SK-N-SH (cell line): ENCODE results near the gene DDA1. TPM values are rescaled to one million over a fixed set of nuclear protein-coding genes. Genes with fewer than 3 reads are reported as not detected.

Experiments used
- CTCF ChIA-PET: fragments of 300-600, 350-600 bp; formaldehyde crosslinking; extraction: SDS; loops from one replicate; lab custom pipeline; 2021; lab: Yijun Ruan, JAX
- POLR2A ChIA-PET: fragments of 350-600 bp; sonication (Branson Sonifier 250); formaldehyde crosslinking; extraction: SDS; loops from one replicate; lab custom pipeline; 2020; ENCODE audit warnings: antibody characterized with exemption, inconsistent platforms; lab: Yijun Ruan, JAX
- DNase-seq: peaks from one replicate; pipeline ENCODE4 v3.0.0; 2012
- H2AFZ ChIP-seq: fragments of 200-600 bp; sonication (generic); 2 replicates; pipeline ENCODE4 v1.8.1; 2016; ENCODE audit warnings: antibody characterized with exemption, mild to moderate bottlenecking, low read depth
- H3F3A ChIP-seq: fragments of 200-600 bp; sonication (generic); replicated peaks from 2 replicates; pipeline ENCODE3; 2016; ENCODE audit warnings: antibody characterized with exemption, mild to moderate bottlenecking; ENCODE audit not compliant: insufficient read depth
- H3K27ac ChIP-seq, 2 experiments: fragments of 200-500 bp in 1 of 2; fragments of 200-600 bp in 1 of 2; sonication (Bioruptor generic) in 1 of 2; sonication (generic), shearing (Covaris generic) in 1 of 2; 2 replicates each; pipeline versions ENCODE4 v1.5.1 to v1.6.1; 2014 to 2016; ENCODE audit warnings: low read depth in 2 of 2, inconsistent platforms in 1 of 2, low read length in 1 of 2, mild to moderate bottlenecking in 1 of 2, mixed read lengths in 1 of 2
- H3K27me3 ChIP-seq: fragments of 200-600 bp; sonication (generic), shearing (Covaris generic); 2 replicates; pipeline ENCODE4 v1.6.1; 2016; ENCODE audit warnings: mixed run types; ENCODE audit not compliant: insufficient read depth
- H3K36me3 ChIP-seq, 2 experiments: fragments of 200-500 bp in 1 of 2; fragments of 200-600 bp in 1 of 2; sonication (Bioruptor generic) in 1 of 2; sonication (generic) in 1 of 2; replicated peaks in 1 of 2; 2 replicates each; pipeline versions ENCODE3 to v1.5.1; 2014 to 2016; ENCODE audit warnings: low read length in 1 of 2, mild to moderate bottlenecking in 1 of 2; ENCODE audit not compliant: insufficient read depth in 2 of 2, control insufficient read depth in 1 of 2
- H3K4me1 ChIP-seq, 2 experiments: fragments of 200-500 bp in 1 of 2; fragments of 200-600 bp in 1 of 2; sonication (Bioruptor generic) in 1 of 2; sonication (generic), shearing (Covaris generic) in 1 of 2; 2 replicates each; pipeline versions ENCODE4 v1.5.1 to v1.6.1; 2014 to 2016; ENCODE audit warnings: low read depth in 1 of 2, low read length in 1 of 2, mixed run types in 1 of 2; ENCODE audit not compliant: insufficient read depth in 2 of 2, control insufficient read depth in 1 of 2
- H3K4me2 ChIP-seq: fragments of 200-600 bp; sonication (generic), shearing (Covaris generic); 2 replicates; pipeline ENCODE4 v1.6.1; 2017; ENCODE audit warnings: mixed run types
- H3K4me3 ChIP-seq, 2 experiments: fragments of 200-500 bp in 1 of 2; fragments of 200-600 bp in 1 of 2; sonication (Bioruptor generic) in 1 of 2; sonication (generic), shearing (Covaris generic) in 1 of 2; 2 replicates each; pipeline versions ENCODE4 v1.5.1 to v1.8.1; 2014 to 2016; ENCODE audit warnings: low read depth in 2 of 2, inconsistent platforms in 1 of 2, low read length in 1 of 2, mild to moderate bottlenecking in 1 of 2, mixed read lengths in 1 of 2, moderate library complexity in 1 of 2
- H3K79me2 ChIP-seq: fragments of 200-600 bp; sonication (generic); 2 replicates; pipeline ENCODE4 v1.8.1; 2017; ENCODE audit warnings: mild to moderate bottlenecking; ENCODE audit not compliant: insufficient read depth
- H3K9ac ChIP-seq: fragments of 200-600 bp; sonication (generic); 2 replicates; pipeline ENCODE4 v1.6.1; 2017; ENCODE audit warnings: mixed run types
- H3K9me2 ChIP-seq: fragments of 200-600 bp; sonication (generic); 2 replicates; pipeline ENCODE4 v1.6.1; 2017; ENCODE audit warnings: mixed run types
- H3K9me3 ChIP-seq: fragments of 200-600 bp; sonication (generic); 2 replicates; pipeline ENCODE4 v1.6.1; 2017; ENCODE audit warnings: mixed run types, mild to moderate bottlenecking, moderate library complexity
- H4K20me1 ChIP-seq: fragments of 200-600 bp; sonication (generic); 2 replicates; pipeline ENCODE4 v1.6.1; 2017; ENCODE audit warnings: mild to moderate bottlenecking, mixed run types; ENCODE audit not compliant: insufficient read depth
- ELF1 ChIP-seq: IDR thresholded peaks from 2 replicates; pipeline ENCODE4 v1.4.0; 2012
- FOSL2 ChIP-seq: IDR thresholded peaks from 2 replicates; pipeline ENCODE4 v1.4.0; 2012; ENCODE audit warnings: low read depth, mild to moderate bottlenecking, moderate library complexity, borderline replicate concordance
- FOXJ3 ChIP-seq: sonication (generic); formaldehyde crosslinking; IDR thresholded peaks from 2 replicates; pipeline ENCODE4 v1.5.1; 2020; ENCODE audit warnings: mild to moderate bottlenecking, missing genetic modification reagents
- GABPA ChIP-seq: IDR thresholded peaks from 2 replicates; pipeline ENCODE4 v1.4.0; 2012; ENCODE audit warnings: low read depth, mild to moderate bottlenecking
- NFIC ChIP-seq: IDR thresholded peaks from 2 replicates; pipeline ENCODE4 v1.4.0; 2012; ENCODE audit warnings: borderline replicate concordance
- POLR2AphosphoS5 ChIP-seq: IDR thresholded peaks from 2 replicates; pipeline ENCODE4 v1.6.1; 2012; ENCODE audit warnings: low read depth, low read length
- RCOR1 ChIP-seq: fragments of 150-350 bp; IDR thresholded peaks from 2 replicates; pipeline ENCODE4 v1.6.1; 2017; ENCODE audit warnings: antibody characterized with exemption, low read length
- RFX5 ChIP-seq: IDR thresholded peaks from 2 replicates; pipeline ENCODE4 v1.6.1; 2012; ENCODE audit warnings: mild to moderate bottlenecking, improper control_type of control experiment, low read length
- SIN3A ChIP-seq: IDR thresholded peaks from 2 replicates; pipeline ENCODE4 v1.6.1; 2012; ENCODE audit warnings: low read depth, mild to moderate bottlenecking, low read length, moderate library complexity, borderline replicate concordance
- TAF1 ChIP-seq: IDR thresholded peaks from 2 replicates; pipeline ENCODE4 v1.6.1; 2012; ENCODE audit warnings: low read depth, mild to moderate bottlenecking, low read length, moderate library complexity, borderline replicate concordance
- YY1 ChIP-seq: IDR thresholded peaks from 2 replicates; pipeline ENCODE4 v1.4.0; 2012; ENCODE audit warnings: low read depth, mild to moderate bottlenecking
- WGBS: methylation state at CpG from one replicate; pipeline ENCODE4 v1.1.6; 2017; ENCODE audit warnings: low lambda C conversion rate; 5-methylcytosine and 5-hydroxymethylcytosine counted together
- polyA plus RNA-seq, 3 experiments: library from polyadenylated mRNA; depleted of rRNA; stranded (reverse); fragments of >200 nt; gene quantifications; 2 replicates each; pipeline ENCODE4 v1.2.3, GENCODE V29; 2012
- TF ChIP-seq, protein P1 (sequence below): IDR thresholded peaks from 2 replicates; pipeline ENCODE4 v1.4.0; 2012; ENCODE audit warnings: low read depth, borderline replicate concordance
- TF ChIP-seq, protein P2 (sequence below): IDR thresholded peaks from 2 replicates; pipeline ENCODE4 v1.4.0; 2012; ENCODE audit warnings: low read depth
- TF ChIP-seq, protein P3 (sequence below): IDR thresholded peaks from 2 replicates; pipeline ENCODE4; 2012
- TF ChIP-seq, protein P4 (sequence below): IDR thresholded peaks from 2 replicates; pipeline ENCODE4 v1.4.0; 2012; ENCODE audit warnings: low read depth, borderline replicate concordance

DDA1 gene
- polyA plus RNA-seq, 1 of the 3 experiments (the other 2 are of a cell fraction) = 135 TPM

DNA sequence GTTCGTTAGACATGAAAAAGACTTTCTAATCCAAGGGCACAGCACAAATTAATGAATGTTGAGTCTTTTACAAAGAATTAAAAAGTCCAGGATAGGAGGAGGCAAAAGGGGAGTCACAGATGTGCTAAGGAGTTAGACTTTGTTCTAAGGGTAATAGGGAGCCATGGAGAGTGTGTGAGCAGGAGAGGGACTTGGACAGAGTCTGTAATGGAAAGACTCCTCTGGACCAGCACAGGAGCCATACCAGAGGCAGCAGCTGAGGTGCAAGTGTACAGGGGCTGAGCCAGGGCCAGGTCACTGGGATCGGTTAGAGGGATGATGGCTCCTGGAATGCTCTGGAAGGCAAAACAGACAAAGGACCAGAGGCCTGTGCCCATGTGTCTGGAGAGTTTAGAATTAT, 38.5 kb downstream of the DDA1 start (continued):
- TF ChIP-seq, protein P1, sequence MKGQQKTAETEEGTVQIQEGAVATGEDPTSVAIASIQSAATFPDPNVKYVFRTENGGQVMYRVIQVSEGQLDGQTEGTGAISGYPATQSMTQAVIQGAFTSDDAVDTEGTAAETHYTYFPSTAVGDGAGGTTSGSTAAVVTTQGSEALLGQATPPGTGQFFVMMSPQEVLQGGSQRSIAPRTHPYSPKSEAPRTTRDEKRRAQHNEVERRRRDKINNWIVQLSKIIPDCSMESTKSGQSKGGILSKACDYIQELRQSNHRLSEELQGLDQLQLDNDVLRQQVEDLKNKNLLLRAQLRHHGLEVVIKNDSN = no peak

DNA sequence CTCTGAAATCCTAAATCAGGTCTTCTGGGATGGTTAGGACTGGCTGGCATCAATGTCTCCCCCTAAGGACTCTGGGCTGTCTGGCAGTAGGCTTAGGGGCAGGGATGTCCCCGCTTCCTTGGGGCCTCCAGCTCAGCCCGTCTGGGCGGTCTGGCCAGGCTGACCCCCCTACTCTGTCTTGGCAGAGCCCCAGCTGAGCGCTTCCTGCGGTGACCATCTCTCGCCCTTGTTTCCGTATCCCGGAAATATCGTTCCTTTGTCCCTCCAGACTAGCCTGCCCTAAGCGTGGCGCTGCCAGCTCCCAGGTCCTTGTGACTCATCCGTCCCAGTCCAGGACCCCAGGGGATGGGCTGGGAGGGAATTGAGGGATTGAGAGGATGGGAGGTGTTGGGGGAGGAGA, 39.3 kb downstream of the DDA1 start:
- Histone ChIP-seq H3K9me2 (no peaks in the 10 kb centered on the region), H3K9me3 (no peaks in the 10 kb centered on the region), H4K20me1 (no peaks in the 10 kb centered on the region), H2AFZ (peak overlapping the region; percentile 92; the same call in 1 of the 2 replicates), H3K79me2 (no peaks in the 10 kb centered on the region), H3F3A (no peaks in the 10 kb centered on the region), H3K9ac (peak overlapping the region; percentile 25; the same call in 1 of the 2 replicates), H3K4me1 (peaks cover 5 to 6% of the 10 kb centered on the region in 2 experiments; a peak in 1 of 4 replicates), H3K27me3 (no peaks in the 10 kb centered on the region), H3K4me3 (no peak overlapping the region), H3K36me3 (no peaks in the 10 kb centered on the region), H3K27ac (peak overlapping the region; percentile 12 to 45; a peak in 3 of 4 replicates)
- CTCF ChIA-PET = interaction anchor here (0.7 to 8.9 kb wide), 6 partner anchors 15 to 117 kb away, joined by 3 to 80 read pairs (median 4); no protein-coding TSS in a partner anchor
- 7% methylated on average over 11 of the region's 12 CpGs for WGBS
- TF ChIP-seq ELF1 = peak; percentile 28; the same call in 1 of the 2 replicates
- TF ChIP-seq NFIC = peak; percentile 73
- TF ChIP-seq, protein P2, sequence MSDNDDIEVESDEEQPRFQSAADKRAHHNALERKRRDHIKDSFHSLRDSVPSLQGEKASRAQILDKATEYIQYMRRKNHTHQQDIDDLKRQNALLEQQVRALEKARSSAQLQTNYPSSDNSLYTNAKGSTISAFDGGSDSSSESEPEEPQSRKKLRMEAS = peak; percentile 54; the same call in 1 of the 2 replicates
- TF ChIP-seq, protein P3, sequence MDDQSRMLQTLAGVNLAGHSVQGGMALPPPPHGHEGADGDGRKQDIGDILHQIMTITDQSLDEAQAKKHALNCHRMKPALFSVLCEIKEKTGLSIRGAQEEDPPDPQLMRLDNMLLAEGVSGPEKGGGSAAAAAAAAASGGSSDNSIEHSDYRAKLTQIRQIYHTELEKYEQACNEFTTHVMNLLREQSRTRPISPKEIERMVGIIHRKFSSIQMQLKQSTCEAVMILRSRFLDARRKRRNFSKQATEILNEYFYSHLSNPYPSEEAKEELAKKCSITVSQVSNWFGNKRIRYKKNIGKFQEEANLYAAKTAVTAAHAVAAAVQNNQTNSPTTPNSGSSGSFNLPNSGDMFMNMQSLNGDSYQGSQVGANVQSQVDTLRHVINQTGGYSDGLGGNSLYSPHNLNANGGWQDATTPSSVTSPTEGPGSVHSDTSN = no peak
- TF ChIP-seq YY1 = no peak
- no peak for TF ChIP-seq RFX5
- peak; percentile 69 for TF ChIP-seq FOSL2
- TF ChIP-seq GABPA = peak; percentile 72
- TF ChIP-seq, all 33 proteins: peak for 5
- DNase-seq = peak; percentile 86
- peak overlapping the region; percentile 52; the same call in 1 of the 2 replicates for H3K4me2 ChIP-seq
- POLR2A ChIA-PET = no interaction called here

DNA sequence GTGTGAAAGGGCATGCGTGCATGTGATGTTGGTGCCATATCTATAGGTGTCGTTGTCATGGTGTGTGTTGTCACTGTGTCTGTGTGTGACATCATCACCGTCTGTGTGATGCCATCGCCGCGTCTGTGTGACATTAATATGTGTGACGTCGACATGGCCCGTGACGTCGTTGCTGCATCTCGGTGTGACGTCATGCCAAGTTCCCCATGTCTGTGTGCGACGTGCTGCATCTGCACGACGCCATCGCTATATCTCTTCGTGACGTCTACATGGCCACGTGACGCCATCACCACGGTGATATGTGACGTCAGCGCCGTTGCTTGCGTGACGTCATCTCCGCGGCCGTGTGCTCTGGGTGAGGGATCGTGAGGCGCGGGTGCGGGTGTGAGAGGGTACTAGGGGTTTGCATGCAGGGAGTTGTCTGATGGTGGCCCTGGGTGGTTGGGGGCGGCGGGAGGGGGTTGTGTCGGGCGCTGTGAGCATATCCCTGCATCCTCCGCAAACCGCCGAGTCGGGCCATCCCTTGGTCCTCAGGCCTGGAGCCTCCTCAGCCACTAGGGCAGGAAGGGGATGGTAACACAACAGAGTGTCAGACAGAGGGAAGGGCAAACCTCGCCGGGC, 42.6 kb downstream of the DDA1 start:
- Histone ChIP-seq H3F3A (no peaks in the 10 kb centered on the region), H4K20me1 (no peaks in the 10 kb centered on the region), H3K4me2 (no peak overlapping the region), H3K9me2 (no peaks in the 10 kb centered on the region), H3K27ac (no peak overlapping the region), H3K9me3 (no peaks in the 10 kb centered on the region), H3K27me3 (no peaks in the 10 kb centered on the region), H3K9ac (no peak overlapping the region), H3K4me1 (peaks cover 5 to 6% of the 10 kb centered on the region in 2 experiments; a peak in 1 of 4 replicates), H3K36me3 (no peaks in the 10 kb centered on the region), H3K4me3 (no peak overlapping the region), H2AFZ (no peak overlapping the region), H3K79me2 (no peaks in the 10 kb centered on the region)
- ChIA-PET POLR2A (no interaction called here), CTCF (no interaction called here)
- no peak for DNase-seq
- TF ChIP-seq TAF1 (no peak), RCOR1 (no peak), RFX5 (no peak), SIN3A (no peak), POLR2AphosphoS5 (no peak), FOXJ3 (no peak), NFIC (no peak), GABPA (no peak), YY1 (no peak), ELF1 (no peak)
- TF ChIP-seq, protein P2 = no peak
- TF ChIP-seq, protein P1 = no peak
- TF ChIP-seq, protein P4, sequence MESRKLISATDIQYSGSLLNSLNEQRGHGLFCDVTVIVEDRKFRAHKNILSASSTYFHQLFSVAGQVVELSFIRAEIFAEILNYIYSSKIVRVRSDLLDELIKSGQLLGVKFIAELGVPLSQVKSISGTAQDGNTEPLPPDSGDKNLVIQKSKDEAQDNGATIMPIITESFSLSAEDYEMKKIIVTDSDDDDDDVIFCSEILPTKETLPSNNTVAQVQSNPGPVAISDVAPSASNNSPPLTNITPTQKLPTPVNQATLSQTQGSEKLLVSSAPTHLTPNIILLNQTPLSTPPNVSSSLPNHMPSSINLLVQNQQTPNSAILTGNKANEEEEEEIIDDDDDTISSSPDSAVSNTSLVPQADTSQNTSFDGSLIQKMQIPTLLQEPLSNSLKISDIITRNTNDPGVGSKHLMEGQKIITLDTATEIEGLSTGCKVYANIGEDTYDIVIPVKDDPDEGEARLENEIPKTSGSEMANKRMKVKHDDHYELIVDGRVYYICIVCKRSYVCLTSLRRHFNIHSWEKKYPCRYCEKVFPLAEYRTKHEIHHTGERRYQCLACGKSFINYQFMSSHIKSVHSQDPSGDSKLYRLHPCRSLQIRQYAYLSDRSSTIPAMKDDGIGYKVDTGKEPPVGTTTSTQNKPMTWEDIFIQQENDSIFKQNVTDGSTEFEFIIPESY = no peak
- WGBS = 93% methylated on average over 37 of the region's 45 CpGs
